ENCODE data around the gene ANTXR2. TPM values are rescaled to one million over a fixed set of nuclear protein-coding genes. Genes with fewer than 3 reads are reported as not detected.

ANTXR2 gene
- total RNA-seq, 1 experiment from 2014 or later = 4.4 TPM

DNA sequence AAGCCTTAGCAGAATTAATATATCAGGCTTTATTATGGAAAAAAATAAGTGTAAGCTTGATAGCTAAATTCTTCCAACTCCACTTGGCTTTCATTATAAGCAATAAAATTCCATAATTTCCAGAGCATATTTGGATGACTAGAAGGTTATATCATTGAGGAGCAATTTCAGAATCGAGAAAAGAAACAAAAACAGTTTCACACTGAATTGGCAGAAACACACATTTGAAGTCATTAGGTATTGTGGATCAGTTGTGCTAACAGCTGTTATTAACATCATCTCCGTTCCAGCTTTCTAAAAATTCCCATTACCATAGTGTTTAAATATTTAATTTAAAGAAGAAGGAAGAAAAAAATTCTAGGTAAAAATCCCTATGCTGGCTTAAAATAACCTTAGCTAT is 92.6 kb downstream of the ANTXR2 start:
- in situ Hi-C loops (cut with HindIII; ENCODE audit: low pct_unique_long_range_greater_than_20kb, low sequenced_read_pairs) = no loop called here

DNA sequence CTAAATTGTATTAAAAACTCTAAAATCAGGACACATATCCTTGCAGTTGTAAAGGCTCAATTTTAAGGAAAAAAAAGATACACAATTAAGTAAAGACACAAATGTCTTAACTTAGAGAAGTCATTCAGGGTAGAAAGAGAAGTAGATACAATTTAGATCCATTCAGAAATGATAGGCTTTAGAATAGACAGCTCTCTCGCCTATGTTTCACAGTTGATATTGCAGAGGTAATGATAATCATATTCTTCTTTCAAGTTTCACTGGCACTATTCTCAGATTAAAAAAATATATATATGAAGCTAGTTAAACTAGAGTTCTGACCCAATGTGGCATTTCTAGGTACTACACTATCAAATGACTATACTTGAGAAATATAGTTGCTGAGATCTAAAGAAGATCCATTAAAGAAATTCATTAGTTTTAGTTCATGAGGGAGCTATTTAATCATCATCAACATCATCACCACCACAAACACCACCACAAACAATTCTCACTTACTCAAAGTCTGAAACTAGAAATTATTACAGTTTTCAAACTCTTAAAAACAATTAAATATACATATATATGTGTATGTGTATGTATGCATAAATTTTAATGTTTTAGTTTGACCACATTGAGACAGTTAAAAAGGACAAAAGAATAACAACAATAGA is 93.1 kb downstream of the ANTXR2 start:
- DNase-seq (ENCODE audit: low read depth, low spot score) = no peak
- in situ Hi-C loops (cut with HindIII; ENCODE audit: low pct_unique_long_range_greater_than_20kb, low sequenced_read_pairs) = no loop called here

More for the DNA sequence above, 92.6 kb downstream of the ANTXR2 start:
- DNase-seq (ENCODE audit: low read depth, low spot score) = no peak

DNA sequence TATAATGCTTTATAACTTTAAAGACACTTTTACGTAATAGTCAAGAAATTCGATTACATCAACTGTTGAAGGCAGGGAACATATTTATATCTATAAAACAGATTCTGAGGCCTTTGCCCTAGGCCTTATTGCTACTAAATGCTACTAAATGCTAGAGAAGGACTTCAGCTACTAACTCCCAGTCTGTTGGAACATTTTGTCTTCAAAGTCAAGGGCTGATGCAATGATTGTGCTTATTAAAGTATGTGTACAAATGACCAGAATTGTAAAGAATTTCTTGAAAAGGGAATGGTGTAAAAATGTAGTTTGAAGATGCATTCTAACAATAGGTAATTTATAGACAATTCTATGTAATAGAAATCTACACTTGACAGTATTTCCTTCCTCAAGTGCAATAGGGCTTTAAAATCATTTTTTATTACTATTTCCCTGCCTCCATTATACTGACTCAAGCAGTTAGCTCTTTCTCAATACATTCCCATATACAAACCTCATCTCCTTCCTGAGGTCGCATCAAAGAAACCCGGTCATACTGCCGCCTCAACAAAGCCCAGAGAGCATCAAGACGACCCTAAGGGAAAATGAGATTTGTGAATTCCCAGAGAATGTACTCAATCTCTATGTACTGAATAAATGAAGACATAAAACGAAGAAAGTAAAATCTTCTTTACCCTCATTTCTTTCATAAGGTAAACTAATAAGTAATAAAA is 95.7 kb downstream of the ANTXR2 start:
- in situ Hi-C loops (cut with HindIII; ENCODE audit: low pct_unique_long_range_greater_than_20kb, low sequenced_read_pairs) = no loop called here
- no peak for DNase-seq (ENCODE audit: low read depth, low spot score)

DNA sequence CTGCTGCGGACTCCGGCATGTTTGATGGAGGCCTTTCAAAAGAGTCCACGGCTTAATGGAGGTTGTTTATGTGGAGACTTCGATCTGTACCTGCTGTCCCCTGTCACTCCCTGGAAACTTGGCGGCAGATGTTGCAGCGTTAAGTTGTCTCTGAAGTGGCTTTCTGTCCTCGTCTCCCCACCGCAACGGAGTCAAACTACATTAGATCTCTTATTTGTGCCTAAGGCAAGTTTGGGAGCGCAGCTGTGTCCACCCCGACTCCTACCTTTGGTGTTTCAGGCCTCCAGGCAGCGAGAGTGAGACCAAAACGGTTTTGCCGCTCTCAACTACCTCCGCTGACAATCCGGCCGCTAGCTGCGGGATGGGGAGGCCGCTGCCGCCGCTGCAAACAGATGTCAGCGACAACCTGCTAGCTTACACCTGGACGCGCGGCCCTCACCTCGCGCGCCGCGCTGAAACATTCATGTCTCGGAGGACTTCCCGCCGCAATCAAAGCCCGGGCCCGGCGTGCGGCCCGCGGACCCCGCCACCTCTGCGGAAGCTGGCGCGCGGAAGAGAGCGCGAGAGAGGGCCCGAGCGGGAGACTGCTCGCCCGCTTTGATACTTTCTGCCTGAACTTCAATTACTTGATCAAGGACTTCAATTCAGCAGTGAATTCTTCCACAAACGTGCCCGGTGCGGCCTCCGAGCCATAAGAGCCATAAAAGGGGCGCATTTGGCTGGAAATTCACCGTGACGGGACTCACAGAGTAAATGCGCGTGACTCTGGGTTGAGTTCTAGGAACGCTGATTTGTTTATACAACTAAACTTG is 108.4 kb downstream of the ANTXR2 start:
- in situ Hi-C loops (cut with HindIII; ENCODE audit: low pct_unique_long_range_greater_than_20kb, low sequenced_read_pairs) = no loop called here
- DNase-seq (ENCODE audit: low read depth, low spot score) = no peak

DNA sequence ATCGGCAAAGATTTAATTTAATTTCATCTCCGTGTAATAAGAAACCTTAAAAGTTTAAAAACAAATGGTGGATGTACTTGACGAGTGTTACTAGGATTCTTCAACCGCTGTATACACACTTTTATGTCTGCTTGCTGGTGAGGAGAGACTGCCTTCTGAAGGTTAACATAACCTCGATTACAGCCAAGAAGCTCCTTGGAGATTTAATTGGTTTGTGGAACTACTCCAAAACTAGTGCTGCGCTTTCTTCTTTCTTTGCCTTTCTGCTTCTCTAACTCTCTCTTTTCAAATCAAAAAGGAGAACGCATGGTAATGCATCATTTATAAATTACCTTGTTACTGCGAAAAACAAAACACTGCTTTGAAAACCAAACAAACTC is 109.0 kb downstream of the ANTXR2 start:
- in situ Hi-C loops (cut with HindIII; ENCODE audit: low pct_unique_long_range_greater_than_20kb, low sequenced_read_pairs) = no loop called here
- DNase-seq (ENCODE audit: low read depth, low spot score) = no peak

DNA sequence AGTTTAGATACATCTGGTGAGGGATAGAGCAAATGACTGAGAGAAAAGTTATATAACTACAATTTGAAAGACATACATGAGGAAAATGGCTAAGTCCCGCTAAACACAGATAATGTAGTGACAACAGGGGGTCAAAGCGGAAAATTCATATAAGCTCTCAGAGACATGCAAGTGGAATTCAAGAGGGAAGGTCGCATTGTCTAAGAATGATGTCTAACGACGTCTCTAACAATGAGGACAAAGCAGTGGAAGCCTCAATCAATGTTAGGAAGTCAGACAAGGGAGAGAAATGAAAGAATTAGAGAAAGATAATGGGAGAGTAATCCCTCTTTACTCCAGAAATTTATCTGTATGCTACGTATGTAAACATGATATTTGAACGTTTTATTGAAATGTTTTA is 113.4 kb downstream of the ANTXR2 start:
- DNase-seq (ENCODE audit: low read depth, low spot score) = no peak
- in situ Hi-C loops (cut with HindIII; ENCODE audit: low pct_unique_long_range_greater_than_20kb, low sequenced_read_pairs) = no loop called here

DNA sequence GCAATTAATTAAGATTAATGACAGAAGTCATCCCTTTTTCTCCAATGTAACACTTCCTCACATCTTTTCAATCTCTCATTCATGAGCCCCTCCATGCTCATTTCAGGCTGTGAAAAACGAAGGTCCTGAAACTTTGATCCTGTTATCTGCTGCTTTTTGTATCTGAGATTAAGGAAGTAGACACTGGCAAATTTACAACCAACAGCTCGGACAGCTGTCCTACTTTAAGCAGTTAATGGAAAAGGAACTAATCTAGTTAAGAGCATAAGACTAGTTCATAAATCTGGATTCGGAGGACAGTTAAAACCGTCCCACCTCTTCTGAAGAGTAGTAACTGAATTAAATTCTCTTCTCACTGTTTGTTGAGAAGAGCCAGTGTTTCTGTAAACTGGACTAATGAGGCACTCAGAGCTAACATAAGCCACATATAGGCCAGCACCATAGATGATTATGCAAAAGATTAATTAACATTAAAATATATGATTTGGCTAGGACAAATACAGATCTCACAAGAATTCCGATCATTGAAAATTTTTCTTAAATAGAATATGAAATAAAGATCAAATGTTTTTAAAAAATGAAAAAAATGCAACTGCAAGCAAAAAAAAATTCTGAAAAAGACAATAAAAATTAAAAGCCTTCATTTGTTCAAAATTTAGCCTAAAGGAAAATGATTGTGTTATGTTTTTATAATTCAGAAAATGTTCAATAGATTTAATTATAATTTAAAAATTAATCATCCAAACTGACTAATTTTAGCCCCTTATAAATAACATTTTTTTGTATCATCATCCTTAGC is 114.4 kb downstream of the ANTXR2 start:
- DNase-seq (ENCODE audit: low read depth, low spot score) = no peak
- in situ Hi-C loops (cut with HindIII; ENCODE audit: low pct_unique_long_range_greater_than_20kb, low sequenced_read_pairs) = no loop called here

DNA sequence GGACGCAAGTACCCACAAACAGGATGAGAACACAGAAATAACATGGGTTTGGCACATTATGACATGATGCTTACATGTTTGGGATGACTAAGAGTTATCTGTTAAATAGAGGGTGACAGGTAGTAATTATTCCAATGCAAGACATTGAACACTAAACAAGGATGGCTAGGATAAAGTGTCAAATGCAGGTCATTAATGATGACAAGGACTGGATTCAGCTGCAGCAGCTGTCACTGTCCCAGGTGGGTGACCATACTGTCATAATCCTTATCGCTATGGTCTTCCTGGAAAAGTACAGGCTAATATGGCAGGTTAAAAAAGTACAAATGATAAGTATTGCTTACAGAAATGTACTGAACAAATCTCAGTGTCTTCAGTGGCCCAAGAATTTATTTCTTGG is 123.9 kb downstream of the ANTXR2 start:
- DNase-seq (ENCODE audit: low read depth, low spot score) = no peak
- in situ Hi-C loops (cut with HindIII; ENCODE audit: low pct_unique_long_range_greater_than_20kb, low sequenced_read_pairs) = no loop called here

DNA sequence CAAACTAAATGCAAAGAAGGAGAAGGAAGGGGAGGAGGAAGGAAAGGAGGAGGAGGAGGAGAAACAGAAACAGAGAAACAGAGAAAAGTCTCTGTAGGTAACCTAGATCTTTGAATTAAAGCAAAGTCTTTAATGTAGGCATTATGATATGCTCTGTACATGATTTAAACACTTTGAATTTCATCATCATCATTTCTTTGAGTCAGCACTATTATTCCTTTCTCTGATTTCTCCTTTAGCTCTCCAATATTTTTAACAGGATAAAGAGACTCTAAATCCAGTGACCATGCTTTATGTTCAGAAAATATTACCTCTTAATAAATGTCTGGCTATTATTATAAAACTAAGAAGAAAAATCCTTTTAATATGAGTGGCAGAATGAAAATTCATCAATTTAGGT is 124.3 kb downstream of the ANTXR2 start:
- no peak for DNase-seq (ENCODE audit: low read depth, low spot score)
- in situ Hi-C loops (cut with HindIII; ENCODE audit: low pct_unique_long_range_greater_than_20kb, low sequenced_read_pairs) = no loop called here

DNA sequence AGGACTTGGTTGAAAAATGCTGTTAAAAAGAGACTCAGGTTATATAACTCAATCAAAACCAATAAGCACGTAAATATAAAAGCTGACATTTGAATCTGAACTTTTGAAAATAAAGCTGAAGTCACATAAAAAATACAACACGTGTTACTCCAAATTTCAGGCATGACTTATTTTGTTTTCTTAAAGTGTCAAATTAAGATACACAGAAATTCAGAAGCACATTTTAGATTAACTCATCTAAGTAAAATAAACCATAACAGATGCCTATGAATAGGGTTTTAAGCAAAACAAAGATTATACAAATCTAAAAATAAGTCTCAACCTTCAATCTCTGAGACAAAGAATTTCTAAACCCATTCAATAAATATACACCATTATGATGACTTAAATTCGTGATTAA is 124.8 kb downstream of the ANTXR2 start:
- in situ Hi-C loops (cut with HindIII; ENCODE audit: low pct_unique_long_range_greater_than_20kb, low sequenced_read_pairs) = no loop called here

DNA sequence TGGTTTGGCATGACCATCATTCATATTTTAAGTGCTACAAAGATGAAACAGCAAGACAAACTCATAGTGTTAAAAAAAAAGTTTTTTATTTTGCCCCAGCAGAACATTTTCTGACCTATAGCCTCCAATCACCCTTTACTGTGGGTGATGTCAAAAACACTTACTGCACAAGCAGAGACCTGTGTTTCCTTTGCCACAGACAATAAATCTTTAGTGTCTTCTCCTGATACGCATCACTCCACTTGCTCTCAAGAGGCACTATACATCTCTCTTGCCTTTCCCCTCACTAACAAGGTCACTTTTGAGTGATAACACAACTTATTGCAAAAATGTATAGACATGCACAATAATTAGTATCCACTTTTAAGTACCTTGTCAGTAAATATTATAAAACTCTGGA is 125.6 kb downstream of the ANTXR2 start:
- in situ Hi-C loops (cut with HindIII; ENCODE audit: low pct_unique_long_range_greater_than_20kb, low sequenced_read_pairs) = no loop called here
- DNase-seq (ENCODE audit: low read depth, low spot score) = no peak

More for the DNA sequence above, 124.8 kb downstream of the ANTXR2 start:
- DNase-seq (ENCODE audit: low read depth, low spot score) = no peak

DNA sequence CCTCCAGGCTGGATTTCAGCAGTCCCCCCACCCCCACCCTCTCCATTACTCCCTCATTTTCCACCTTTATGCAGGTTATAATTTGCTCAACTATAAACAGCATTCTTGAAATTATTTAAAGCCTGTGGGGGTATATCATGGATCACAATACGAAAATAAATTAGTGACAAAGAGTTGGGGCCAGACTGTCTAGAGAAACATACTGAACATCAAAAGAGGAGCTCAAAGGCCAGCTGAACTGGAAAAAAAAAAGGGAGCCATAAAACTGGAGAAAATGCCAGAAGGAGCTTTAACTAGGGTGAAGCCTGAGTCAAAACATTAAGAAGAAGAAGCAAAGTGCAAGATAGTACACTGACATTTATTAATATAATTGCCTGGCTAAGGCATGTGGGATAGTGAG is 137.8 kb downstream of the ANTXR2 start:
- no peak for DNase-seq (ENCODE audit: low read depth, low spot score)
- in situ Hi-C loops (cut with HindIII; ENCODE audit: low pct_unique_long_range_greater_than_20kb, low sequenced_read_pairs) = no loop called here

DNA sequence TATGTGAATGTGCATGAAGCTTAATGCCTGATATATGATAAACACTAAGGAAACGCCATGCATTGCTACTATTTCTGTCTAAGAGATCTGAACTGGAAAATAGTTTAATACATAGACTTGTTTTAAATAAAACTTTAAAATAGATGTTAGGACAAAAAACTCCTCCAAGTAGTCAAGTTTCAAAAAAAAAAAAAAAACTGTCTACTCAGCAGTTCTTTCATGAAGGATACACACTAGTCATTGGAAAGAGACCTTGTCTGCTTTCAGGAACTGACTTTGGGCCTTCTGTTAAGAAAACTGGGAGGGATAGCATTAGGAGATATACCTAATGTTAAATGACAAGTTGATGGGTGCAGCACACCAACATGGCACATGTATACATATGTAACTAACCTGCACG is 138.4 kb downstream of the ANTXR2 start:
- DNase-seq (ENCODE audit: low read depth, low spot score) = no peak
- in situ Hi-C loops (cut with HindIII; ENCODE audit: low pct_unique_long_range_greater_than_20kb, low sequenced_read_pairs) = no loop called here

DNA sequence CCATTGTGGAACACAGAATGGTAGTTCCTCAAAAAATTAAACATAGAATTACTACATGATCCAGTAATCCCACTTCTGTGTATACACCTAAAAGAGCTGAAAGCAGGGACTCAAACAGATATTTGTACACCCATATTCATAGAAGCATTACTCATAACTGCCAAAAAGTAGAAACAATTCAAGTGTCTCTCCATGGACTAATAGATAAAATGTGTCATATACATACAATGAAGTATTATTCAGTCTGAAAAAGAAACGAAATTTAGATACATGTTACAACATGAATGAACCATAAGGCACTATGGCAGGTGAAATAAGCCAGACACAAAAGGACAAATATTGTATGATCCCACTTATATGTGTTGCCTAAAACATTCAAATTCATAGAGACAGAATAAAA is 145.1 kb downstream of the ANTXR2 start:
- in situ Hi-C loops (cut with HindIII; ENCODE audit: low pct_unique_long_range_greater_than_20kb, low sequenced_read_pairs) = no loop called here
- DNase-seq (ENCODE audit: low read depth, low spot score) = no peak

DNA sequence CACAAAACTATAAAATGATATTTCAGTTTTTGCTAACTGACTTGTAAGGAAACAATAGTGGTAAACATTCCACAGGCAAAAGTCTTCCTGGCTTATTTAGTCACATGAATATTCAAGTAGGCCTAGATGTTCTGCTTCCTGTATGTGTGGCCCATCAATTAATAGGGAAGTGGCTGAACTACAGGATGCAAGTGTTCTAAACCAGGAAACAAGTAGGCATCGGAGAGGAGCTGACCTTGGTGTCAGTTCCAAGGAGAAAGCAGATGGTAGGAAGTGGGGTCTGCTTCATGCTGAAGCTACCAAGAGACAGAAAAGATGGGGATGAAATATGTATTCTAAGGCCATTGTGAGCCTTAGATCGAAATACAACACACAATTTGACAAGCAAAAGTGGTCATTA is 149.7 kb downstream of the ANTXR2 start:
- no peak for DNase-seq (ENCODE audit: low read depth, low spot score)
- in situ Hi-C loops (cut with HindIII; ENCODE audit: low pct_unique_long_range_greater_than_20kb, low sequenced_read_pairs) = no loop called here

DNA sequence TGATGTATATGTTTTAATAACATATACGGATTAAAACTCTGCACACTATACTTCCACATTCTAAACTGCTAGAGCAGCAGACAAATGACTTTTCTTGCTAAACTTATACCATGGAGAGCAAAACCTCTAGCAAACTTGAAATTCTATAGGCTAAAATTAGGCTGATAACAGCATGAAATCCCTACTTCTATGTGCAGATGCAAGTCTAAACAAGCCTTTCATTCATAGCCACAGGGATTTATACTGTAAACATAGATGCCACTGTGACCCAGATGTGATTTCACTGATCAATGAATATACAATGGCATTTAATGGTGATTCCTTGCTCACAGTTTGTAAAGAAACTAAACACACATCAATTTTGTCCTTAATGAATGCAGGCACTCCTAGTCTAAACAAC is 151.0 kb downstream of the ANTXR2 start:
- in situ Hi-C loops (cut with HindIII; ENCODE audit: low pct_unique_long_range_greater_than_20kb, low sequenced_read_pairs) = no loop called here
- no peak for DNase-seq (ENCODE audit: low read depth, low spot score)

DNA sequence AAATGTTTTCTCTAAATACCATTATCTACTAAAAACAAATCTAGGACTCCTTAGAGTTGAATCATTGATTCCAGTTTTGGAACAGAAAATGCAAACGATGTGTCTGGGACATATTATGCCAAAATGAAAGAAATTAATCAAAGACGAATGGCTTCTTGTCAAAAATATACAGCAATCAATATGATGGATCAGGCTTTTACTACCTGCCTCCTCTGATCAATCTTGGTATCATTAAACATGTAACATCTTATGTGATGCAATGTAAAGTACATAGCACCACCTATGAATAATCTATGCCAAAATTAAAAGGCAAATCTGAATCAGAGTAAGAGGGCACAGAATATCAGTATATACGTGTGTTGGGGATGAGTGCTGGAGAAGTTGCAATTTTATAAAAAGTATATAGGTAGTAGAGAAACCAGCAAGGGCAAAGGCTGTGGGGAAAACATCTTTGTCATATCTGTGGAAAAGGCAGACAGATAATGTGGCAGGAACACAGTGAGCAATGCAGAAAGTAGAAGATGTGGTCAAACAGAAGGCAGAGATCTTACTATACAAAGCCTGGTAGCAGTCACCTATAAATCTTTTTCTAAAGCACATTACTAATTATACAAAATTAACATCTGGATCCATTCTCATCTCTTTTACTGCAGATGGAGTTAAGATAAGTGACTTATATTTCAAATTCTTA is 152.7 kb downstream of the ANTXR2 start:
- DNase-seq (ENCODE audit: low read depth, low spot score) = no peak
- in situ Hi-C loops (cut with HindIII; ENCODE audit: low pct_unique_long_range_greater_than_20kb, low sequenced_read_pairs) = no loop called here
